HUDEP-2 (cell line): Measurements from ENCODE around the gene COL6A2.
A peak's percentile ranks its signal among the peaks of the same experiment; 100 is the strongest.
"Not testable (repeated sequence)": the region's sequence is repeated elsewhere in the genome, so short reads cannot be mapped to it uniquely, and the experiment has no call there.

Experiments used
- DNase-seq, 76 experiments: peaks; one replicate each; lab custom pipeline; 2025; ENCODE audit not compliant: unreplicated experiment in 76 of 76; lab: John Stamatoyannopoulos, UW

COL6A2 gene

DNA sequence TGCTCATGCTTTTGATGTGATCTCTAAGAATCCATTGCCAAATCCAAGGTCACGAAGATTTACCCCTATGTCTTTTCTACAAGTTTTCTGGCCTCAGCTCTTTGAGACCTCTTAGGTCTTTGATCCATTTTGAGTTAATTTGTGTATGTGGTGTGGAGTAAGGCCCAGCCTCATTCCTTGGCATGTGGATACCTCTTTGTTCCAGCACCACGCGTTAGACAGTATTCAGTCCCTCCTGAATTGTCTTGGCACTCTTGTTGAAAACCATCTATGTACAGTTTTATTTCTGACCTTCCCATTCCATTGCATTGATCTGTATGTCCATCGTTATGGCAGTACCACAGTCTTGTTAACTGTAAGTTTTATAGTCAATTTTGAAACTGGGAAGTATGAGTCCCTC, 65.5 kb downstream of the COL6A2 start:
- no peak for DNase-seq

DNA sequence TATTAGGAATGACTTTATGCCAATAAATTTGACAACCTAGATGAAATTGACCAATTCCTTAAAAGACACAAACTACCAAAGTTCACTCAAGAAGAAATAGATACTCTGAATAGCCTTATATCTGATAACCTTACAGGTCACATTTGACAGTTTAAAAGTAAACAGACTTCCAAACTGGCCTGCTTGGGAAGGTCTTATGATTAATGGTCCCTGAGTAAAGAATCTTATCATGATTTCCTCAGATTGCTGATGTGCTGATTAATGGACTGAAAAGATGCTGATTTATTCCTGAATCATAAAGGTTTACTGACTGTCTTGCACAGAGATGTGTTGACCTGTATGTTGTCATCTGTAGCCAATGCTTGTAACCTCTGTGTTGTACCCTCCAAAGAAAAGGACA, 67.2 kb downstream of the COL6A2 start:
- no peak for DNase-seq

DNA sequence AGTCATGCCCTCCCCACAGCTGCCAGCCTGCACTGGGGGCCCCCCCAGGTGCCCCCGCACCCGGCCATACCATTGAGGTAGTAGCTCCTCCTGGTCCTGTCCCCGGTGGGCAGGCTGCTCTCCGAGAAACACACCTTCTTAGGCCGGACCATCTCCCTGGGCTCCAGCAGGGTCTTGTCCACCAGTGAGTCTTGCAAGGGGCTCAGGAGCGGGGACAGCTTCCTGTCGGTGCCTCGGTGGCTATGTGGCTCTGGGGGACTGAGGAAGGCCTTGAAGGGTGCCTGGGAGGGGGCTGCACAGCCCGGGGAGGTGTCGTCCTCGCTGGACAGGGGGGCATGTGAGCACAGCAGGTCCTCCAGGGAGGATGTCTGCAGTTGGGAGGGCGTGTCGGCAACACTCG, 70.3 kb downstream of the COL6A2 start:
- DNase-seq: no peak

DNA sequence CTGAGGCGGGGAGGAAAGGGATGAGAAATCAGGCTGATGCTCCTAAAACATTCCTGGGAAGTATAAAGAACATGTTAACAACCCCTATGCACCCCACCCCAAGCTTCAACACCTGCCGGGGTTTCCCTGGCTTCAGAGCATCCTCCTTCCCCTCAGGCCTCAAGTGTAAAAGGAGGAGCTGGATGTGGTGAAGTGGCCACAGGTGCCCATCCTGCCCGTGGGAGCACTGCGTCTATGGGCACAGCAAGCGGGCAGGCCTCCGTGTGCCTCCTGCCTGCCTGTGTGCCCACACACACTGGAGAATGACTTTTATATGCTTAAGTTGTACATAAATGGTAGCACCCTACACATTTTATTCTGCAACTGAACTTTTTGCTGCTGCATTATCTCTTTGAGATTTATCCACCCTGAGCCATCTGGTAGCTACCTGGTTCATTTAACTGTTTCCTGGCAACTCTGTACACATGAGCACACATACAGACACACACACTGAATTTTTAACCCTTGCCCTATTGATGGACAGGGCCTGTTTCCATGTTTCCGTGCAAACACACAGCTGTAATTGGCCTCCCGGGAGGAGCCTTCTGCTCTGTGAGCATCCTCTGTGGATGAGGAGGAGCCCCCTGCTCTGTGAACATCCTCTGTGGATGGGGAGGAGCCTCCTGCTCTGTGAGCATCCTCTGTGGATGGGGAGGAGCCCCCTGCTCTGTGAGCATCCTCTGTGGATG, 70.9 kb downstream of the COL6A2 start:
- no peak for DNase-seq

DNA sequence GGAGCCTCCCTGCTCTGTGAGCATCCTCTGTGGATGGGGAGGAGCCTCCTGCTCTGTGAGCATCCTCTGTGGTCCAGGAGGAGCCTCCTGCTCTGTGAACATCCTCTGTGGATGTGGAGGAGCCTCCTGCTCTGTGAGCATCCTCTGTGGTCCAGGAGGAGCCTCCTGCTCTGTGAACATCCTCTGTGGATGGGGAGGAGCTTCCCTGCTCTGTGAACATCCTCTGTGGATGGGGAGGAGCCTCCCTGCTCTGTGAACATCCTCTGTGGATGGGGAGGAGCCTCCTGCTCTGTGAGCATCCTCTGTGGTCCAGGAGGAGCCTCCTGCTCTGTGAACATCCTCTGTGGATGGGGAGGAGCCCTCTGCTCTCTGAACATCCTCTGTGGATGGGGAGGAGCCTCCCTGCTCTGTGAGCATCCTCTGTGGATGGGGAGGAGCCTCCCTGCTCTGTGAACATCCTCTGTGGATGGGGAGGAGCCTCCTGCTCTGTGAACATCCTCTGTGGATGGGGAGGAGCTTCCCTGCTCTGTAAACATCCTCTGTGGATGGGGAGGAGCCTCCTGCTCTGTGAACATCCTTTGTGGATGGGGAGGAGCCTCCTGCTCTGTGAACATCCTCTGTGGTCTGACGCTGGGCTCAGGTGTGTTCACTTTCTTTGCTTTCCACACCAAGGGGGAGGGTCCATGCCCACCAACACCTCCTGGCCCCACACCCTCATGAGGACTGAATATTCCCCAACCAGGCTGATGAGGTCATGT, 72.7 kb downstream of the COL6A2 start:
- not testable (repeated sequence) for DNase-seq

DNA sequence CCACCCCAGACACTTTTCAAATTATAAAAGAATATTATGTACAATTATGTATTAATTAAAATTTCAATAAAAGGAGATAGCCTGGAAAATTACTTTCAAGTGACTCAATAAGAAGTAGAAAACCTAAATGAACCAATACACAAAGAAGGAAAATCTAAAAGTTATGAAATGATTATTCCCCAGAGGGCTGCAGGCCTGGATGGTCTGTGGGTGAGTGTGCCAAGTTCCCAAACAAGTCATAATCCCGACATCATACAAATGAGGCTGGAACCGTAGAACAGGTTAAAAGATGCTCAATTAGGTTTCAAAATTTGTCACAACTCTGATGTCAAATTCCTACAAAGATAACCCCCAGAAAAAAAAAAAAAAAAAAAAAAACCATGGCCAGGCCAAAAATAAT, 73.7 kb downstream of the COL6A2 start:
- DNase-seq: no peak

DNA sequence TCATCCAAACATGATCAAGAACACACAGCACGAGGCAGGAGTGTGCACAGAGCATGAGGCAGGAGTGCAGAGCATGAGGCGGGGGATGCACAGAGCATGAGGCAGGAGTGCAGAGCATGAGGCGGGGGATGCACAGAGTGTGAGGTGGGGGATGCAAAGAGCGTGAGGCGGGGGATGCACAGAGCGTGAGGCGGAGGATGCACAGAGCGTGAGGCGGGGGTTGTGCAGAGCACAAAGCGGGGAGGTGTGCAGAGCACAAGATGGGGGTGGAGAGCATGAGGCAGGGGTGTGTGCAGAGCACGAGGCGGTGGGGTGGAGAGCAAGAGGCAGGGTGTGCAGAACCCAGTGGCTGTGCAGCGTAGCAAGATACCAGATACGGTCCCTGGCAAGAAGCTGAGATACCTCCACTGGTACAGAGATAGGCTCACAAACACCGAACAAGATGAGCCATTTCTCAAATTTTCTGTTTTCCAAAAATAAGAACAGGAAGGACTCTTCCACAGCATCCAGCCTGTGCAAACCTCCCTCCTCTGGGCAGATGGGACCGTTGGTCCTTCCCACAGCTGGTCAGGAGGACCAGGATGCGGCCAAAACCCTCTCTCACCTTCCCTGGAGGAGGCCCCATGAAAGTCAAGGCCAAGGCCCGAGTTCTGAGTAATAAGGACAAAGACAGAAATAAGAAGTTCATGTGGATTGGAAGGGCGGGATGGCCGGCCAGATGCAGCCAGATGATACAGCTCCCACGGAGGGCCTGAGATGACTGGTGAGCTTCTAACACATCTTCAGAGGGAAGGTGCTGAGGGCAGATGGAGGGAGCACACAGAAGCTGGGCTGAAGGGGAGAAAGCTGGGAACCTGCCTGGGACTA, 74.3 kb downstream of the COL6A2 start:
- DNase-seq: peak in 2 of 76 experiments; percentile 10 to 22

DNA sequence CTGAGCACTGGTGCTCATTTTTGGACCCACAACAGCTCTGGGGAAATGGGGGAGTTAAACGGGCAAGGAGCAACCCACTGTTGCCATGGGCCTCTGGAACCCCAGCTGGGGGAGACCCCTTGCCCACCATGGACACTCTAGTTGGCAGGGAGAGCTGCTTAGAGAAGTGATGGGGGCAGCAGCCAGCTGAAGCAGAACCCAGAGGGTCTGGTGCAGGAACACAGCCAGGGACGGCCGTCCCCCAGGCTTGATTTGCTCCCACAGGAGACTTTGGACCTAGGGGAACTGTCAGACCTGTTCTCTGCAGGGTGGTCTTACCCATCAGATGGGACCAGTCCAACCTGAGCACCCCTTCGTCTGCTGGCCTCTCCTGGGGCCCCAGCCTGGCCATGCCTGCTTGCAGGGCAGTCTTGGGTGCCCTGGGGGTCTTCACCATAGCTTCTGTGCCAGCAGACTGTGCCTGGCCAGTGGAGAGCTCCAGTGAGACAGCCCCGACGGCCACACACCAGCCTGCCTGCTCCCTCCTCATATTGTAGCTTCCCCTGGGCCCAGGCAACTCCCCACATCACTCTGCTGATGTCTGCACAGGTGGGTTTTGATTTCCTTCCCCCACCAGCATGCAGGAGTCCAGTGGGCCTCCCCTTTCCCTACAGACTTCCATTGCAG, 75.1 kb downstream of the COL6A2 start:
- DNase-seq: no peak

DNA sequence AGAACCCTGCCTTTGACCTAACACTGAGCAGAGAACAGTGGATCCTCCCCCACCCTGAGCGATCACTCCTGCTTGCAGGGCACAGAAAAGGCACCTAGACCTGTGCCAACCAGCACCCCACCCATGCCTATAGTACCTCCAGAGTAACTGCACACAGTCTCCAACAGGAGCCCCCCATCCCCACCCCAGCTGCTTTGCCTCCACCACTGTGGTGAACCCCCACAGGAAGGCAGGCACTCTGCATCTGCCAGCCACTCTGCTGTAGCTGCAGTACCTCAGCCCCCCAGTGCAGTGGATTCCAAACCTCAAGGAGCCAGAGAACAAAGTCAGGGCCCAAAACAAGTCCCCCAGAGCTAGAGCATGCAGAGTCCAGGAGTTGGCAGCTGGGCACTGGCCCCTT, 75.7 kb downstream of the COL6A2 start:
- no peak for DNase-seq

DNA sequence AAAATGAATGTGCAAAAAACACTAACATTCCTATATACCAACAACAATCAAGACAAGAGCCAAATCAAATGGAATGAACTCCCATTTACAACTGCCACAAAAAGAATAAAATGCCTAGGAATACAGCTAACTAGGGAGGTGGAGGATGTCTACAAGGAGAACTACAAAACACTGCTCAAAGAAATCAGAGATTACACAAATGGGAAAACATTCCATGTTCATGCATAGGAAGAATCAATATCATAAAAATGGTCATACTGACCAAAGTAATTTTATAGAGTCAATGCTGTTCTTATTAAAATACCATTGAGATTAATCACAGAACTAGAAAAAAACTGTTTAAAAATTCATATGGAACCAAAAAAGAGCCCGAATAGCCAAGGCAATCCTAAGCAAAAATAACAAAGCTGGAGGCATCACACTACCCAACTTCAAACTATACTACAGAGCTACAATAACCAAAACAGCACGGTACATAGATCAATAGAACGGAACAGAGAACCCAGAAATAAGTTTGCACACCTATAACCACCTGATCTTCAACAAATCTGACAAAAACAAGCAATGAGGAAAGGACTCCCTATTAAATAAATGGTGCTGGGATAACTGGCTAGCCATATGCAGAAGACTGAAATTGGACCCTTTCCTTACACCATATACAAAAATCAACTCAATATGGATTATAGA, 78.7 kb downstream of the COL6A2 start:
- not testable (repeated sequence) for DNase-seq

DNA sequence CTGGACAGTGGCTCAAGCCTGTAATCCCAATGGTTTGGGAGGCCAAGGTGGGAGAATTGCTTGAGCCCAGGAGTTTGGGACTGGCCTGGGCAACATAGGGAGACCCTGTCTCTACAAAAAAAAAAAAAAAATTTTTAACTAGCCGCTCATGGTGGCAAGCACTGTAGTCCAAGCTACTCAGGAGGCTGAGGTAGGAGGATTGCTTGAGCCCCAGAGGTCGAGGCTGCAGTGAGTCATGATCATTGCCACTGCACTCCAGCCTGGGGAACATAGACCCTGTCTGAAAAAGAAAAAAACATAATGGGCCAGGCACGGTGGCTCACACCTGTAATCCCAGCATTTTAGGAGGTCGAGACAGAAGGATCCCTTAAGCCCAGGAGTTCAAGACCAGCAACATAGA, 81.0 kb downstream of the COL6A2 start:
- DNase-seq: no peak
